Neural cell (in vitro differentiated cells): Measurements from ENCODE around the gene TRPM8. TPM values are rescaled to one million over a fixed set of nuclear protein-coding genes. Genes with fewer than 3 reads are reported as not detected.

Experiments used
- H2AFZ ChIP-seq: fragments of 200-600, 300-800 bp; sonication (generic), shearing (Covaris generic); 2 replicates; pipeline ENCODE4 v1.6.0; 2014; ENCODE audit warnings: low read depth, mild to moderate bottlenecking, antibody characterized with exemption, low read length, moderate library complexity
- H3F3A ChIP-seq: fragments of 200-600 bp; shearing (Covaris generic); 2 replicates; pipeline ENCODE4 v1.6.1; 2016; ENCODE audit warnings: mild to moderate bottlenecking, moderate library complexity, mixed read lengths, antibody characterized with exemption, low read length; ENCODE audit not compliant: insufficient read depth, poor library complexity, severe bottlenecking
- H3K27ac ChIP-seq: fragments of 200-600, 300-800 bp; sonication (generic), shearing (Covaris generic); 2 replicates; pipeline ENCODE4 v1.5.1; 2014; ENCODE audit warnings: mild to moderate bottlenecking, low read length, moderate library complexity
- H3K27me3 ChIP-seq: fragments of 300-800, 200-600 bp; sonication (generic), shearing (Covaris generic); 2 replicates; pipeline ENCODE4 v1.6.0; 2014; ENCODE audit warnings: mild to moderate bottlenecking, low read depth, low read length, moderate library complexity; ENCODE audit not compliant: insufficient read depth
- H3K36me3 ChIP-seq: fragments of 300-800, 200-600 bp; sonication (generic), shearing (Covaris generic); 2 replicates; pipeline ENCODE4 v1.5.1; 2014; ENCODE audit warnings: mild to moderate bottlenecking, antibody characterized with exemption, low read length, moderate library complexity; ENCODE audit not compliant: insufficient read depth
- H3K4me2 ChIP-seq: fragments of 300-800, 200-600 bp; sonication (generic), shearing (Covaris generic); 2 replicates; pipeline ENCODE4 v1.6.0; 2014; ENCODE audit warnings: mild to moderate bottlenecking, low read length
- H3K4me3 ChIP-seq: fragments of 300-800, 200-600 bp; sonication (generic), shearing (Covaris generic); 2 replicates; pipeline ENCODE4 v1.5.1; 2014; ENCODE audit warnings: mild to moderate bottlenecking, low read length, moderate library complexity
- H3K79me2 ChIP-seq: fragments of 200-600 bp; shearing (Covaris generic); replicated peaks from 2 replicates; pipeline ENCODE4 v1.6.0; 2014; ENCODE audit warnings: mild to moderate bottlenecking, low read length, moderate library complexity; ENCODE audit not compliant: insufficient read depth
- H3K9ac ChIP-seq: fragments of 300-800, 200-600 bp; sonication (generic), shearing (Covaris generic); 2 replicates; pipeline ENCODE4 v1.6.1; 2016; ENCODE audit warnings: mild to moderate bottlenecking, low read length, mixed read lengths
- H3K9me2 ChIP-seq: fragments of 200-600 bp; shearing (Covaris generic); 2 replicates; pipeline ENCODE4 v1.6.1; 2016; ENCODE audit warnings: mild to moderate bottlenecking, low read length, mixed read lengths; ENCODE audit not compliant: insufficient read depth
- H3K9me3 ChIP-seq: fragments of 200-600, 300-800 bp; sonication (generic), shearing (Covaris generic); 2 replicates; pipeline ENCODE4 v1.6.1; 2016; ENCODE audit warnings: mild to moderate bottlenecking, mixed run types, low read length, moderate library complexity, mixed read lengths
- H4K20me1 ChIP-seq: fragments of 200-600 bp; shearing (Covaris generic); 2 replicates; pipeline ENCODE4 v1.6.1; 2016; ENCODE audit warnings: mild to moderate bottlenecking, mixed run types; ENCODE audit not compliant: insufficient read depth
- EP300 ChIP-seq: fragments of 450-650 bp; conservative IDR thresholded peaks from 2 replicates; pipeline ENCODE4 v1.6.1; 2014; ENCODE audit warnings: antibody characterized with exemption, mild to moderate bottlenecking, moderate library complexity; ENCODE audit not compliant: poor library complexity, severe bottlenecking
- EZH2 ChIP-seq: fragments of 200-600, 300-800 bp; shearing (Covaris generic), sonication (generic); IDR thresholded peaks from 2 replicates; pipeline ENCODE4 v1.6.1; 2014; ENCODE audit warnings: antibody characterized with exemption, low read length, borderline replicate concordance, mild to moderate bottlenecking; ENCODE audit not compliant: insufficient read depth, poor library complexity, severe bottlenecking
- MXI1 ChIP-seq: fragments of 450-650 bp; conservative IDR thresholded peaks from 2 replicates; pipeline ENCODE4 v1.6.1; 2014; ENCODE audit warnings: antibody characterized with exemption, mild to moderate bottlenecking; ENCODE audit not compliant: poor library complexity, severe bottlenecking
- POLR2AphosphoS5 ChIP-seq: IDR thresholded peaks from 2 replicates; pipeline ENCODE4 v1.6.1; 2012
- RAD21 ChIP-seq: fragments of 450-650 bp; conservative IDR thresholded peaks from 2 replicates; pipeline ENCODE4 v1.6.1; 2014; ENCODE audit warnings: antibody characterized with exemption, mild to moderate bottlenecking, moderate library complexity
- REST ChIP-seq: IDR thresholded peaks from 2 replicates; pipeline ENCODE4 v1.6.1; 2012; ENCODE audit warnings: borderline replicate concordance
- SMC3 ChIP-seq: fragments of 450-650 bp; conservative IDR thresholded peaks from 2 replicates; pipeline ENCODE4 v1.6.1; 2014; ENCODE audit warnings: antibody characterized with exemption, mild to moderate bottlenecking, moderate library complexity; ENCODE audit not compliant: poor library complexity
- TAF1 ChIP-seq: IDR thresholded peaks from 2 replicates; pipeline ENCODE4 v1.6.1; 2012; ENCODE audit warnings: low read depth
- polyA plus RNA-seq: library from polyadenylated mRNA; depleted of rRNA; stranded (reverse); fragments of >200 nt; gene quantifications from 2 replicates; pipeline ENCODE4 v1.2.3, GENCODE V29; 2014
- TF ChIP-seq, protein P1 (sequence below): fragments of 450-650 bp; IDR thresholded peaks from 2 replicates; pipeline ENCODE4 v1.5.1; 2014; ENCODE audit warnings: antibody characterized with exemption, mild to moderate bottlenecking, moderate library complexity; ENCODE audit not compliant: poor library complexity, severe bottlenecking

Gene TRPM8
- polyA plus RNA-seq, 1 donor from 2014 or later, result not detected

DNA sequence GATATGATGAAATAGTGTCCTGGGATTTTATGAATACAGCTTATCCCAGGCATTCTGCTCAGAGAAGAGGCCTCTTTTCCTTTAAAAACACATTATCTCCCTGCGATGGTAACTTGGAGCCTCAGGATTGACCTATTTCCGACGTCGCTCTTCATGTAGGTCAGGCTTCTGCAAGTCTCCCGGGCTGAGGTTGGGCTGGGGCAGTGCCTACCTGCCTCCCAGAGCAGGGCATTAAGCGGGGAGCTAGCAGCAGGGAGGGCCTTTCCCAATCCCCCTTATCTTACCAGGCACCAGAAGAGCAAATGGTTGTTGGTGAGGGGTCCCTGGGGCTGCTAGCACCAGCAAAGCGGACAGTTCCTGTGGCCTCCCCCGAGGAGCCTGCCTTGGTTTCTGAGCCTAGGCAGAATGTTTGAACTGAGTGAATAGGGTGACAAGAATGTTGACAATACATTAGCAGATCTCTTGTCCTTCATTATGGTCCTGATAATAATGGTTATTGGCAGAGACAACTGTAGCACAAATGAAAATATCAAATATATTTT lies 60.2 kb downstream of the TRPM8 start:
- Histone ChIP-seq H3K9me3 (no peaks in the 10 kb centered on the region), H2AFZ (no peak overlapping the region), H3K4me2 (no peak overlapping the region), H3K9ac (no peak overlapping the region), H3K36me3 (no peaks in the 10 kb centered on the region), H3K4me3 (no peak overlapping the region), H3K79me2 (no peaks in the 10 kb centered on the region), H3K27me3 (no peaks in the 10 kb centered on the region), H3F3A (no peaks in the 10 kb centered on the region), H3K9me2 (no peaks in the 10 kb centered on the region), H3K27ac (no peak overlapping the region), H4K20me1 (no peaks in the 10 kb centered on the region)
- TF ChIP-seq EZH2 (no peak), EP300 (no peak), REST (no peak), TAF1 (no peak), MXI1 (no peak), POLR2AphosphoS5 (no peak), SMC3 (no peak), RAD21 (no peak)
- TF ChIP-seq, protein P1, sequence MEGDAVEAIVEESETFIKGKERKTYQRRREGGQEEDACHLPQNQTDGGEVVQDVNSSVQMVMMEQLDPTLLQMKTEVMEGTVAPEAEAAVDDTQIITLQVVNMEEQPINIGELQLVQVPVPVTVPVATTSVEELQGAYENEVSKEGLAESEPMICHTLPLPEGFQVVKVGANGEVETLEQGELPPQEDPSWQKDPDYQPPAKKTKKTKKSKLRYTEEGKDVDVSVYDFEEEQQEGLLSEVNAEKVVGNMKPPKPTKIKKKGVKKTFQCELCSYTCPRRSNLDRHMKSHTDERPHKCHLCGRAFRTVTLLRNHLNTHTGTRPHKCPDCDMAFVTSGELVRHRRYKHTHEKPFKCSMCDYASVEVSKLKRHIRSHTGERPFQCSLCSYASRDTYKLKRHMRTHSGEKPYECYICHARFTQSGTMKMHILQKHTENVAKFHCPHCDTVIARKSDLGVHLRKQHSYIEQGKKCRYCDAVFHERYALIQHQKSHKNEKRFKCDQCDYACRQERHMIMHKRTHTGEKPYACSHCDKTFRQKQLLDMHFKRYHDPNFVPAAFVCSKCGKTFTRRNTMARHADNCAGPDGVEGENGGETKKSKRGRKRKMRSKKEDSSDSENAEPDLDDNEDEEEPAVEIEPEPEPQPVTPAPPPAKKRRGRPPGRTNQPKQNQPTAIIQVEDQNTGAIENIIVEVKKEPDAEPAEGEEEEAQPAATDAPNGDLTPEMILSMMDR, result no peak

DNA sequence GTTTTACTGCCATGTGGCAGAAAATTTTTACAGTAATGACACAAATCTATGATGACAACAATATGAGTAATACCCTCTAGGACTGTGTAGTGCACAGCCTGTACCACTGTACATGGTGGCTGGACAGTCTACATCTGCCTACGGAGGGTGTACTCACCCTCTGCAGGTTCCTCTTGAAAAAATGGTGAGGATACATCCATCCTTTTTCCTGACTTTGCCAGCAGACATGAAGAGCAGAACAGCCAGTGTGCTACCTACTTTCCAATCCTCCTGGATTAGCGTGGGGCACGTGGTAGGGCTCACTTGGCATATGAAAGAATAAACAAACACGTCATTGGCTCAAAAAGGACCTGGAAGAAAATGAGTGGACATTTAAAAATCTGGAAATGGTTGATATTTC lies 62.6 kb downstream of the TRPM8 start:
- Histone ChIP-seq H3K4me3 (no peak overlapping the region), H3K79me2 (no peaks in the 10 kb centered on the region), H4K20me1 (no peaks in the 10 kb centered on the region), H3K9me2 (no peaks in the 10 kb centered on the region), H3K9me3 (no peaks in the 10 kb centered on the region), H3K9ac (no peak overlapping the region), H2AFZ (no peak overlapping the region), H3K4me2 (no peak overlapping the region), H3K27ac (no peak overlapping the region), H3F3A (no peaks in the 10 kb centered on the region), H3K27me3 (no peaks in the 10 kb centered on the region), H3K36me3 (no peaks in the 10 kb centered on the region)
- TF ChIP-seq REST, result no peak
- TF ChIP-seq, protein P1, result no peak
- TF ChIP-seq MXI1, result no peak
- TF ChIP-seq EP300, result no peak
- no peak for TF ChIP-seq EZH2
- TF ChIP-seq SMC3, result no peak
- no peak for TF ChIP-seq RAD21
- TF ChIP-seq POLR2AphosphoS5, result no peak
- no peak for TF ChIP-seq TAF1
